Measurements from ENCODE around the gene IMP4.

DNA sequence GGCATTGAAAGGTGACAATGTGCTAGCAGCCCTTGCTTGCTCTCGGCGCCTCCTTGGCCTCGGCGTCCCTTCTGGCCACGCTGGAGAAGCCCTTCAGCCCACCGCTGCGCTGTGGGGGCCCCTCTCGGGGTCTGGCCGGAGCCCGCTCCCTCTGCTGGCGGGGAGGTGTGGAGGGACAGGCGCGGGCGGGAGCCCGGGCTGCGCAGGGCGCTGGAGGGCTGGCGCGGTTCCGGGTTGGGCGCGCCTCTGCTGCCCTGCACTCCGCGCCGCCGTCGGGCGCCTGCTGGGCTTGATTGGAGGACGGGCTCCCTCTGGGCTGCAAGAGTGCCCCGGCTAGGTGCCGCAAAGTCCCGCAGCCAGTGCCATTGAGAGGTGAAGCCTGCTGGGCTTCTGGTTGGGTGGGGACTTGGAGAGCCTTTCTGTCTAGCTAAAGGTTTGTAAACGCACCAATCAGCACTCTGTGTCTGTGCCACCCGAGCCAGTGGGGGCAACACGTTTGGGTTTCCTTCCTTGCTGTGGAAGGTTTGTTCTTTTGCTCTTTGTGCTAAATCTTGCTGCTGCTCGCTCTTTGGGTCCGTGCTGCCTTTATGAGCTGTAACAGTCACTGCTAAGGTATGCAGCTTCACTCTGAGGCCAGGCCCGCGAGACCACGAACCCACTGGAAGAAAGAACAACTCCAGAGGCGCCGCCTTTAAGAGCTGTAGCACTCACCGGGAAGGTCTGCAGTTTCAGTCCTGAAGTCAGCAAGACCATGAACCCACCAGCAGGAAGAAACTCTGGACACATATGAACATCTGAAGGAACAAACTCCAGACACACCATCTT lies 14.8 kb upstream of the IMP4 start:
- TF ChIP-seq, protein P1, sequence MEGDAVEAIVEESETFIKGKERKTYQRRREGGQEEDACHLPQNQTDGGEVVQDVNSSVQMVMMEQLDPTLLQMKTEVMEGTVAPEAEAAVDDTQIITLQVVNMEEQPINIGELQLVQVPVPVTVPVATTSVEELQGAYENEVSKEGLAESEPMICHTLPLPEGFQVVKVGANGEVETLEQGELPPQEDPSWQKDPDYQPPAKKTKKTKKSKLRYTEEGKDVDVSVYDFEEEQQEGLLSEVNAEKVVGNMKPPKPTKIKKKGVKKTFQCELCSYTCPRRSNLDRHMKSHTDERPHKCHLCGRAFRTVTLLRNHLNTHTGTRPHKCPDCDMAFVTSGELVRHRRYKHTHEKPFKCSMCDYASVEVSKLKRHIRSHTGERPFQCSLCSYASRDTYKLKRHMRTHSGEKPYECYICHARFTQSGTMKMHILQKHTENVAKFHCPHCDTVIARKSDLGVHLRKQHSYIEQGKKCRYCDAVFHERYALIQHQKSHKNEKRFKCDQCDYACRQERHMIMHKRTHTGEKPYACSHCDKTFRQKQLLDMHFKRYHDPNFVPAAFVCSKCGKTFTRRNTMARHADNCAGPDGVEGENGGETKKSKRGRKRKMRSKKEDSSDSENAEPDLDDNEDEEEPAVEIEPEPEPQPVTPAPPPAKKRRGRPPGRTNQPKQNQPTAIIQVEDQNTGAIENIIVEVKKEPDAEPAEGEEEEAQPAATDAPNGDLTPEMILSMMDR (conservative IDR thresholded peaks at IDR 0.05; ENCODE audit: low read depth, low read length), result no peak
- TF ChIP-seq POLR2A (IDR thresholded peaks at IDR 0.05; ENCODE audit: low read depth, low read length) (no peak), RAD21 (IDR thresholded peaks at IDR 0.05; ENCODE audit: low read length) (no peak), SMC3 (IDR thresholded peaks at IDR 0.05; ENCODE audit: low read depth, low read length) (no peak), CEBPB (IDR thresholded peaks at IDR 0.05; ENCODE audit: low read depth, low read length) (no peak), MAFK (IDR thresholded peaks at IDR 0.05; ENCODE audit: low read depth, low read length) (no peak), MAZ (IDR thresholded peaks at IDR 0.05; ENCODE audit: borderline replicate concordance, low read depth, low read length) (no peak), CHD1 (IDR thresholded peaks at IDR 0.05; ENCODE audit: low read depth, low read length) (no peak), FOS (IDR thresholded peaks at IDR 0.05; ENCODE audit: low read depth, low read length) (no peak), RCOR1 (IDR thresholded peaks at IDR 0.05; ENCODE audit: insufficient replicate concordance, low read length) (no peak), BHLHE40 (IDR thresholded peaks at IDR 0.05; ENCODE audit: low read depth, low read length) (no peak), MXI1 (IDR thresholded peaks at IDR 0.05; ENCODE audit: borderline replicate concordance, low read depth, low read length) (no peak), NFE2L2 (IDR thresholded peaks at IDR 0.05; ENCODE audit: low read depth, low read length) (no peak)
- TF ChIP-seq, protein P2, sequence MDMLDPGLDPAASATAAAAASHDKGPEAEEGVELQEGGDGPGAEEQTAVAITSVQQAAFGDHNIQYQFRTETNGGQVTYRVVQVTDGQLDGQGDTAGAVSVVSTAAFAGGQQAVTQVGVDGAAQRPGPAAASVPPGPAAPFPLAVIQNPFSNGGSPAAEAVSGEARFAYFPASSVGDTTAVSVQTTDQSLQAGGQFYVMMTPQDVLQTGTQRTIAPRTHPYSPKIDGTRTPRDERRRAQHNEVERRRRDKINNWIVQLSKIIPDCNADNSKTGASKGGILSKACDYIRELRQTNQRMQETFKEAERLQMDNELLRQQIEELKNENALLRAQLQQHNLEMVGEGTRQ (IDR thresholded peaks at IDR 0.05; ENCODE audit: low read depth, low read length), result no peak
